GM23338 (cell line): ENCODE results near the gene CACNA1A.

Experiments used
- CREB1 ChIP-seq: fragments of 250-450 bp; sonication (Bioruptor Pico); IDR thresholded peaks from 2 replicates; pipeline ENCODE4 v1.5.0; 2020; ENCODE audit warnings: low read depth, mild to moderate bottlenecking, moderate library complexity
- EZH2 ChIP-seq: fragments of 200-600 bp; sonication (generic); IDR thresholded peaks from one replicate; pipeline ENCODE4 v1.8.0; 2017; ENCODE audit warnings: antibody characterized with exemption, mild to moderate bottlenecking, low read depth; ENCODE audit not compliant: unreplicated experiment
- EZH2phosphoT487 ChIP-seq: fragments of 200-600 bp; sonication (generic); IDR thresholded peaks from one replicate; pipeline ENCODE4 v1.8.1; 2018; ENCODE audit warnings: antibody characterized with exemption; ENCODE audit not compliant: unreplicated experiment
- NANOG ChIP-seq: IDR thresholded peaks from 2 replicates; pipeline ENCODE4 v1.6.1; 2016; ENCODE audit warnings: antibody characterized with exemption, borderline replicate concordance
- POLR2AphosphoS5 ChIP-seq: IDR thresholded peaks from 2 replicates; pipeline ENCODE4 v1.6.1; 2016; ENCODE audit warnings: antibody characterized with exemption, low read depth
- STAT1 ChIP-seq: IDR thresholded peaks from one replicate; pipeline ENCODE4 v1.6.1; 2016; ENCODE audit warnings: antibody characterized with exemption; ENCODE audit not compliant: unreplicated experiment
- ZNF114 ChIP-seq: fragments of 250-450 bp; sonication (Bioruptor Pico); IDR thresholded peaks from 2 replicates; pipeline ENCODE4 v1.5.0; 2020; ENCODE audit warnings: mild to moderate bottlenecking, moderate library complexity
- ZNF331 ChIP-seq: fragments of 250-450 bp; sonication (Bioruptor Pico); IDR thresholded peaks from 2 replicates; pipeline ENCODE4 v1.5.0; 2020; ENCODE audit warnings: low read depth, mild to moderate bottlenecking, moderate library complexity
- TF ChIP-seq, protein P1 (sequence below), 2 experiments: fragments of 200-600 bp in 1 of 2; sonication (generic) in 1 of 2; conservative IDR thresholded peaks; 2 replicates each; pipeline versions ENCODE4 v1.5.1 to v1.6.1; 2016 to 2017; ENCODE audit warnings: antibody characterized with exemption in 2 of 2, low read depth in 2 of 2, mild to moderate bottlenecking in 2 of 2, moderate library complexity in 1 of 2
- TF ChIP-seq, protein P2 (sequence below): IDR thresholded peaks from one replicate; pipeline ENCODE4 v1.6.1; 2018; ENCODE audit warnings: antibody characterized with exemption; ENCODE audit not compliant: unreplicated experiment
- TF ChIP-seq, protein P3 (sequence below): IDR thresholded peaks from 2 replicates; pipeline ENCODE4 v1.6.1; 2016; ENCODE audit warnings: antibody characterized with exemption

DNA sequence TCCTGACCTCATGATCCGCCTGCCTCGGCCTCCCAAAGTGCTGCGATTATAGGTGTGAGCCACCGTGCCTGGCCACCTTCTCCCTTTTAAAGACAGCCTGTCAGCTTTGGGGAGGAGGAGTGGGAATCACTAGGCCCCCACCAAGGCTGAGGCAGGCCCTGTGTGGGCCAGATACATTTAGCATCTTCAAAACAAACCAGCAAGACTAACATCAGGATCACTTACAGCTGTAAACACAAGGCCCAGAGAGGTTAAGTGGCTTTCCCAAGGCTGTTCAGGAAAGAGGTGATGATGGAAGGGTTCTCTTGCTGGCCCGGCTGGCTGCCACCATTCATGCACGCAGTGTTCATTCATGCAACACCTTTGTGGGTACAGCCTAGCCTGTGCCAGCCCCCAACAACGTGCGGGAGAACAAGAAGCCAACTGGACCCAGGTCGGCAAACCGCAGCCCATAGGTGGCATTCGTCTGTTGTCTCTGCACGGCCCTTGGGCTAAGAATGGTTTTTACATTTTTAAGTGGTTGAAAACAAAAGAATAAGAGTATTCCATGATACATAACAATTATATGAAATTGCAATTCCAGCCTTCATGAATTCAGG is 333.0 kb downstream of the CACNA1A start:
- TF ChIP-seq POLR2AphosphoS5: no peak
- TF ChIP-seq, protein P1, sequence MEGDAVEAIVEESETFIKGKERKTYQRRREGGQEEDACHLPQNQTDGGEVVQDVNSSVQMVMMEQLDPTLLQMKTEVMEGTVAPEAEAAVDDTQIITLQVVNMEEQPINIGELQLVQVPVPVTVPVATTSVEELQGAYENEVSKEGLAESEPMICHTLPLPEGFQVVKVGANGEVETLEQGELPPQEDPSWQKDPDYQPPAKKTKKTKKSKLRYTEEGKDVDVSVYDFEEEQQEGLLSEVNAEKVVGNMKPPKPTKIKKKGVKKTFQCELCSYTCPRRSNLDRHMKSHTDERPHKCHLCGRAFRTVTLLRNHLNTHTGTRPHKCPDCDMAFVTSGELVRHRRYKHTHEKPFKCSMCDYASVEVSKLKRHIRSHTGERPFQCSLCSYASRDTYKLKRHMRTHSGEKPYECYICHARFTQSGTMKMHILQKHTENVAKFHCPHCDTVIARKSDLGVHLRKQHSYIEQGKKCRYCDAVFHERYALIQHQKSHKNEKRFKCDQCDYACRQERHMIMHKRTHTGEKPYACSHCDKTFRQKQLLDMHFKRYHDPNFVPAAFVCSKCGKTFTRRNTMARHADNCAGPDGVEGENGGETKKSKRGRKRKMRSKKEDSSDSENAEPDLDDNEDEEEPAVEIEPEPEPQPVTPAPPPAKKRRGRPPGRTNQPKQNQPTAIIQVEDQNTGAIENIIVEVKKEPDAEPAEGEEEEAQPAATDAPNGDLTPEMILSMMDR (conservative IDR thresholded peaks at IDR 0.05; ENCODE audit: low read depth in 2 of 2): no peak
- TF ChIP-seq EZH2phosphoT487: no peak
- TF ChIP-seq, protein P2, sequence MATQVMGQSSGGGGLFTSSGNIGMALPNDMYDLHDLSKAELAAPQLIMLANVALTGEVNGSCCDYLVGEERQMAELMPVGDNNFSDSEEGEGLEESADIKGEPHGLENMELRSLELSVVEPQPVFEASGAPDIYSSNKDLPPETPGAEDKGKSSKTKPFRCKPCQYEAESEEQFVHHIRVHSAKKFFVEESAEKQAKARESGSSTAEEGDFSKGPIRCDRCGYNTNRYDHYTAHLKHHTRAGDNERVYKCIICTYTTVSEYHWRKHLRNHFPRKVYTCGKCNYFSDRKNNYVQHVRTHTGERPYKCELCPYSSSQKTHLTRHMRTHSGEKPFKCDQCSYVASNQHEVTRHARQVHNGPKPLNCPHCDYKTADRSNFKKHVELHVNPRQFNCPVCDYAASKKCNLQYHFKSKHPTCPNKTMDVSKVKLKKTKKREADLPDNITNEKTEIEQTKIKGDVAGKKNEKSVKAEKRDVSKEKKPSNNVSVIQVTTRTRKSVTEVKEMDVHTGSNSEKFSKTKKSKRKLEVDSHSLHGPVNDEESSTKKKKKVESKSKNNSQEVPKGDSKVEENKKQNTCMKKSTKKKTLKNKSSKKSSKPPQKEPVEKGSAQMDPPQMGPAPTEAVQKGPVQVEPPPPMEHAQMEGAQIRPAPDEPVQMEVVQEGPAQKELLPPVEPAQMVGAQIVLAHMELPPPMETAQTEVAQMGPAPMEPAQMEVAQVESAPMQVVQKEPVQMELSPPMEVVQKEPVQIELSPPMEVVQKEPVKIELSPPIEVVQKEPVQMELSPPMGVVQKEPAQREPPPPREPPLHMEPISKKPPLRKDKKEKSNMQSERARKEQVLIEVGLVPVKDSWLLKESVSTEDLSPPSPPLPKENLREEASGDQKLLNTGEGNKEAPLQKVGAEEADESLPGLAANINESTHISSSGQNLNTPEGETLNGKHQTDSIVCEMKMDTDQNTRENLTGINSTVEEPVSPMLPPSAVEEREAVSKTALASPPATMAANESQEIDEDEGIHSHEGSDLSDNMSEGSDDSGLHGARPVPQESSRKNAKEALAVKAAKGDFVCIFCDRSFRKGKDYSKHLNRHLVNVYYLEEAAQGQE: no peak
- TF ChIP-seq, protein P3, sequence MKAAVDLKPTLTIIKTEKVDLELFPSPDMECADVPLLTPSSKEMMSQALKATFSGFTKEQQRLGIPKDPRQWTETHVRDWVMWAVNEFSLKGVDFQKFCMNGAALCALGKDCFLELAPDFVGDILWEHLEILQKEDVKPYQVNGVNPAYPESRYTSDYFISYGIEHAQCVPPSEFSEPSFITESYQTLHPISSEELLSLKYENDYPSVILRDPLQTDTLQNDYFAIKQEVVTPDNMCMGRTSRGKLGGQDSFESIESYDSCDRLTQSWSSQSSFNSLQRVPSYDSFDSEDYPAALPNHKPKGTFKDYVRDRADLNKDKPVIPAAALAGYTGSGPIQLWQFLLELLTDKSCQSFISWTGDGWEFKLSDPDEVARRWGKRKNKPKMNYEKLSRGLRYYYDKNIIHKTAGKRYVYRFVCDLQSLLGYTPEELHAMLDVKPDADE: no peak
- no peak for TF ChIP-seq EZH2
- TF ChIP-seq CREB1 (CRISPR knock-in tag): no peak
- no peak for TF ChIP-seq ZNF331 (CRISPR knock-in tag)
- TF ChIP-seq STAT1: no peak
- no peak for TF ChIP-seq ZNF114 (CRISPR knock-in tag)
- no peak for TF ChIP-seq NANOG
